ENCODE measurements around the gene UBE2B. TPM values are rescaled to one million over a fixed set of nuclear protein-coding genes. Genes with fewer than 3 reads are reported as not detected.
A peak's percentile ranks its signal among the peaks of the same experiment; 100 is the strongest.
"Not testable (repeated sequence)": the region's sequence is repeated elsewhere in the genome, so short reads cannot be mapped to it uniquely, and the experiment has no call there.

Gene UBE2B
- total RNA-seq, 1 donor from 2014 or later = 32.2 TPM

GRCh38 chr5:134355681-134356080, 15.7 kb upstream of the UBE2B start:
- H3K4me3 ChIP-seq (ENCODE audit: low read depth, low read length) = no peak overlapping the region
- no peak for TF ChIP-seq CTCF (conservative IDR thresholded peaks at IDR 0.05; ENCODE audit: low read depth, low read length)
- no peak for DNase-seq (ENCODE audit: low read depth)

GRCh38 chr5:134365604-134366003, 5.8 kb upstream of the UBE2B start:
- no peak for TF ChIP-seq CTCF (conservative IDR thresholded peaks at IDR 0.05; ENCODE audit: low read depth, low read length)
- DNase-seq (ENCODE audit: low read depth) = no peak
- H3K4me3 ChIP-seq (ENCODE audit: low read depth, low read length) = no peak overlapping the region

GRCh38 chr5:134370311-134370870, 978 bp upstream of the UBE2B start:
- no peak for DNase-seq (ENCODE audit: low read depth)
- TF ChIP-seq CTCF (conservative IDR thresholded peaks at IDR 0.05; ENCODE audit: low read depth, low read length) = no peak

GRCh38 chr5:134371834-134372340, 518 bp downstream of the UBE2B start:
- no peak for TF ChIP-seq CTCF (conservative IDR thresholded peaks at IDR 0.05; ENCODE audit: low read depth, low read length)
- DNase-seq (ENCODE audit: low read depth) = no peak
- H3K4me3 ChIP-seq (ENCODE audit: low read depth, low read length) = peak overlapping the region; percentile 98

More at GRCh38 chr5:134370311-134370870, 978 bp upstream of the UBE2B start:
- peak overlapping the region; percentile 98 for H3K4me3 ChIP-seq (ENCODE audit: low read depth, low read length)

GRCh38 chr5:134373633-134374032, 2.3 kb downstream of the UBE2B start:
- H3K4me3 ChIP-seq (ENCODE audit: low read depth, low read length); DNase-seq (ENCODE audit: low read depth): not testable (repeated sequence)

GRCh38 chr5:134374232-134374631, 2.9 kb downstream of the UBE2B start:
- TF ChIP-seq CTCF (conservative IDR thresholded peaks at IDR 0.05; ENCODE audit: low read depth, low read length) = peak; percentile 20
- DNase-seq (ENCODE audit: low read depth) = no peak
- H3K4me3 ChIP-seq (ENCODE audit: low read depth, low read length) = no peak overlapping the region

GRCh38 chr5:134380346-134380745, 9.0 kb downstream of the UBE2B start:
- no peak for TF ChIP-seq CTCF (conservative IDR thresholded peaks at IDR 0.05; ENCODE audit: low read depth, low read length)
- DNase-seq (ENCODE audit: low read depth) = no peak
- no peak overlapping the region for H3K4me3 ChIP-seq (ENCODE audit: low read depth, low read length)

GRCh38 chr5:134382204-134382603, 10.8 kb downstream of the UBE2B start:
- DNase-seq (ENCODE audit: low read depth); H3K4me3 ChIP-seq (ENCODE audit: low read depth, low read length): not testable (repeated sequence)
